Natural killer cell treated with Interleukin-12 subunit alpha and Interleukin-12 subunit beta and Interleukin-15 and Interleukin-18, amount 100 ng/mL, for 72 hours (primary cell): Measurements from ENCODE around the gene PCK2. TPM values are rescaled to one million over a fixed set of nuclear protein-coding genes. Genes with fewer than 3 reads are reported as not detected.
A peak's percentile ranks its signal among the peaks of the same experiment; 100 is the strongest.
"Not testable (repeated sequence)": the region's sequence is repeated elsewhere in the genome, so short reads cannot be mapped to it uniquely, and the experiment has no call there.

ENCODE experiments used
- ATAC-seq, 2 donors: fragments of 150-1000 bp; cut with Tn5 transposase in 1 of 2; sonication (Bioruptor Pico), chemical (Tn5 transposase) in 1 of 2; 2 replicates each; pipeline ENCODE4 v1.10.0; 2021
- DNase-seq: peaks from one replicate; pipeline ENCODE4 v3.0.0; 2022; ENCODE audit warnings: low spot score
- H3K27ac Mint-ChIP-seq, 2 donors: 1 replicate in 1 of 2; 2 replicates in 1 of 2; pipeline ENCODE4 v1.8.0; 2022; ENCODE audit warnings: mixed read lengths in 2 of 2, mild to moderate bottlenecking in 1 of 2, moderate library complexity in 1 of 2
- H3K27me3 Mint-ChIP-seq, 2 donors: 1 replicate in 1 of 2; 2 replicates in 1 of 2; pipeline ENCODE4 v1.8.0; 2022; ENCODE audit warnings: mixed read lengths in 2 of 2
- H3K36me3 Mint-ChIP-seq: one replicate; pipeline ENCODE4 v1.8.0; 2022; ENCODE audit warnings: mixed read lengths
- H3K4me1 Mint-ChIP-seq, 2 donors: 1 replicate in 1 of 2; 2 replicates in 1 of 2; pipeline ENCODE4 v1.8.0; 2022; ENCODE audit warnings: low read depth in 2 of 2, mixed read lengths in 2 of 2, mild to moderate bottlenecking in 1 of 2
- H3K4me3 Mint-ChIP-seq: one replicate; pipeline ENCODE4 v1.8.0; 2022; ENCODE audit warnings: mixed read lengths
- H3K9me3 Mint-ChIP-seq: 2 replicates; pipeline ENCODE4 v1.8.0; 2022; ENCODE audit warnings: mixed read lengths
- total RNA-seq, 2 donors: library from RNA; stranded (reverse); gene quantifications; one replicate each; pipeline ENCODE4 v1.2.3, GENCODE V29; 2022

PCK2 gene
- 10 to 100 TPM; 30.4 to 68.3 TPM for total RNA-seq

GRCh38 chr14:24093901-24094840, at the start of gene PCK2:
PCK2 (plus strand) TSS chr14:24094311; CDS start chr14:24094406, 95 bp downstream.
- ATAC-seq, result peak; percentile 86 to 91

GRCh38 chr14:24049002-24049401, 45.1 kb upstream of the PCK2 start:
- H3K9me3 Mint-ChIP-seq, H3K27ac Mint-ChIP-seq, ATAC-seq, H3K27me3 Mint-ChIP-seq, DNase-seq, H3K4me3 Mint-ChIP-seq, H3K36me3 Mint-ChIP-seq: not testable (repeated sequence)
- peaks cover 16 to 23% of the 10 kb centered on the region in 2 donors for H3K4me1 Mint-ChIP-seq

More at GRCh38 chr14:24093901-24094840, at the start of gene PCK2:
- Mint-ChIP-seq H3K36me3 (no peaks in the 10 kb centered on the region), H3K27ac (peak within 1 kb of the TSS; percentile 94 to 96), H3K9me3 (no peaks in the 10 kb centered on the region), H3K27me3 (no peaks in the 10 kb centered on the region), H3K4me1 (peaks cover 31 to 37% of the 10 kb centered on the region in 2 donors), H3K4me3 (peak within 1 kb of the TSS; percentile 93)
- peak; percentile 90 for DNase-seq

- H3K4me1 Mint-ChIP-seq, result peaks cover 16 to 26% of the 10 kb centered on the region in 2 donors
- peak overlapping the region in 1 of 2 donors; percentile 23 for H3K27ac Mint-ChIP-seq
- H3K4me3 Mint-ChIP-seq, result peak overlapping the region; percentile 83
- not testable (repeated sequence) for DNase-seq, H3K27me3 Mint-ChIP-seq, H3K9me3 Mint-ChIP-seq, ATAC-seq, H3K36me3 Mint-ChIP-seq
Observed at GRCh38 chr14:24050753-24051152, 43.4 kb upstream of the PCK2 start.

GRCh38 chr14:24051176-24051788, 42.8 kb upstream of the PCK2 start:
- Mint-ChIP-seq H3K4me3 (peak overlapping the region; percentile 83), H3K4me1 (peaks cover 16 to 26% of the 10 kb centered on the region in 2 donors), H3K27me3 (peaks cover 0 to 7% of the 10 kb centered on the region in 2 donors), H3K9me3 (no peaks in the 10 kb centered on the region), H3K27ac (peak overlapping the region in 1 of 2 donors; percentile 23), H3K36me3 (no peaks in the 10 kb centered on the region)
- DNase-seq (no peak), ATAC-seq (no peak)

GRCh38 chr14:24051789-24052655, 42.1 kb upstream of the PCK2 start, which contains the start of gene CARMIL3:
CARMIL3 (plus strand) TSS chr14:24052009; CDS start chr14:24052154, 145 bp downstream.
- Mint-ChIP-seq H3K36me3 (no peaks in the 10 kb centered on the region), H3K27ac (peak within 1 kb of the TSS; percentile 38 to 52)

GRCh38 chr14:24052656-24053547, 41.2 kb upstream of the PCK2 start:
- no peaks in the 10 kb centered on the region for H3K36me3 Mint-ChIP-seq
- H3K4me1 Mint-ChIP-seq, result peaks cover 16 to 29% of the 10 kb centered on the region in 2 donors
- H3K27ac Mint-ChIP-seq, result peak overlapping the region; percentile 38 to 52
- peak overlapping the region; percentile 89 for H3K4me3 Mint-ChIP-seq
- DNase-seq, result peak; percentile 88
- peaks cover 0 to 5% of the 10 kb centered on the region in 2 donors for H3K27me3 Mint-ChIP-seq
- no peaks in the 10 kb centered on the region for H3K9me3 Mint-ChIP-seq
- peak; percentile 85 to 90 for ATAC-seq

More at GRCh38 chr14:24051789-24052655, 42.1 kb upstream of the PCK2 start, which contains the start of gene CARMIL3:
- Mint-ChIP-seq H3K4me1 (peaks cover 16 to 29% of the 10 kb centered on the region in 2 donors), H3K4me3 (peak within 1 kb of the TSS; percentile 89), H3K27me3 (peaks cover 0 to 5% of the 10 kb centered on the region in 2 donors), H3K9me3 (no peaks in the 10 kb centered on the region)
- DNase-seq (peak; percentile 82), ATAC-seq (peak; percentile 81 to 82)

- no peak for ATAC-seq
- Mint-ChIP-seq H3K36me3 (no peaks in the 10 kb centered on the region), H3K27me3 (no peaks in the 10 kb centered on the region), H3K4me1 (peaks cover 16 to 28% of the 10 kb centered on the region in 2 donors), H3K4me3 (peak overlapping the region; percentile 89), H3K27ac (peak overlapping the region; percentile 38 to 52), H3K9me3 (no peaks in the 10 kb centered on the region)
- DNase-seq, result no peak
Observed at GRCh38 chr14:24053548-24054323, 40.4 kb upstream of the PCK2 start.

- Mint-ChIP-seq H3K27ac (no peak overlapping the region), H3K27me3 (no peaks in the 10 kb centered on the region), H3K4me3 (no peak overlapping the region), H3K4me1 (peaks cover 16 to 28% of the 10 kb centered on the region in 2 donors), H3K36me3 (no peaks in the 10 kb centered on the region), H3K9me3 (no peaks in the 10 kb centered on the region)
- no peak for ATAC-seq
- DNase-seq, result no peak
Observed at GRCh38 chr14:24054324-24054641, 39.8 kb upstream of the PCK2 start.

GRCh38 chr14:24054646-24055045, 39.5 kb upstream of the PCK2 start:
- Mint-ChIP-seq H3K4me3 (no peak overlapping the region), H3K27me3 (no peaks in the 10 kb centered on the region), H3K36me3 (no peaks in the 10 kb centered on the region), H3K4me1 (peaks cover 16 to 28% of the 10 kb centered on the region in 2 donors), H3K9me3 (no peaks in the 10 kb centered on the region), H3K27ac (no peak overlapping the region)
- DNase-seq (no peak), ATAC-seq (no peak)

GRCh38 chr14:24055971-24056799, 37.9 kb upstream of the PCK2 start:
- no peak overlapping the region for H3K4me3 Mint-ChIP-seq
- H3K27me3 Mint-ChIP-seq, result no peaks in the 10 kb centered on the region
- peaks cover 12 to 23% of the 10 kb centered on the region in 2 donors for H3K4me1 Mint-ChIP-seq
- no peaks in the 10 kb centered on the region for H3K36me3 Mint-ChIP-seq
- no peaks in the 10 kb centered on the region for H3K9me3 Mint-ChIP-seq
- no peak overlapping the region for H3K27ac Mint-ChIP-seq
- ATAC-seq, result no peak
- no peak for DNase-seq

- no peak for DNase-seq
- no peaks in the 10 kb centered on the region for H3K9me3 Mint-ChIP-seq
- no peaks in the 10 kb centered on the region for H3K27me3 Mint-ChIP-seq
- ATAC-seq, result no peak
- peaks cover 12 to 23% of the 10 kb centered on the region in 2 donors for H3K4me1 Mint-ChIP-seq
- H3K27ac Mint-ChIP-seq, result no peak overlapping the region
- H3K4me3 Mint-ChIP-seq, result no peak overlapping the region
- no peaks in the 10 kb centered on the region for H3K36me3 Mint-ChIP-seq
Observed at GRCh38 chr14:24056800-24057184, 37.3 kb upstream of the PCK2 start.
